Measurements from ENCODE around the gene ITLN1.

ITLN1 gene

GRCh38 chr1:160853754-160854153 is 31.2 kb downstream of the ITLN1 start:
- no peaks in the 10 kb centered on the region for H3K4me1 Mint-ChIP-seq
- no peaks in the 10 kb centered on the region for H3K9me3 Mint-ChIP-seq
- H3K36me3 Mint-ChIP-seq (ENCODE audit: low read depth), result no peaks in the 10 kb centered on the region
- H3K4me3 Mint-ChIP-seq, result no peak overlapping the region
- TF ChIP-seq, protein P1, sequence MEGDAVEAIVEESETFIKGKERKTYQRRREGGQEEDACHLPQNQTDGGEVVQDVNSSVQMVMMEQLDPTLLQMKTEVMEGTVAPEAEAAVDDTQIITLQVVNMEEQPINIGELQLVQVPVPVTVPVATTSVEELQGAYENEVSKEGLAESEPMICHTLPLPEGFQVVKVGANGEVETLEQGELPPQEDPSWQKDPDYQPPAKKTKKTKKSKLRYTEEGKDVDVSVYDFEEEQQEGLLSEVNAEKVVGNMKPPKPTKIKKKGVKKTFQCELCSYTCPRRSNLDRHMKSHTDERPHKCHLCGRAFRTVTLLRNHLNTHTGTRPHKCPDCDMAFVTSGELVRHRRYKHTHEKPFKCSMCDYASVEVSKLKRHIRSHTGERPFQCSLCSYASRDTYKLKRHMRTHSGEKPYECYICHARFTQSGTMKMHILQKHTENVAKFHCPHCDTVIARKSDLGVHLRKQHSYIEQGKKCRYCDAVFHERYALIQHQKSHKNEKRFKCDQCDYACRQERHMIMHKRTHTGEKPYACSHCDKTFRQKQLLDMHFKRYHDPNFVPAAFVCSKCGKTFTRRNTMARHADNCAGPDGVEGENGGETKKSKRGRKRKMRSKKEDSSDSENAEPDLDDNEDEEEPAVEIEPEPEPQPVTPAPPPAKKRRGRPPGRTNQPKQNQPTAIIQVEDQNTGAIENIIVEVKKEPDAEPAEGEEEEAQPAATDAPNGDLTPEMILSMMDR (IDR thresholded peaks at IDR 0.05; ENCODE audit: unreplicated experiment in 3 of 3), result no peak
- no peak overlapping the region for H3K27ac Mint-ChIP-seq
- H3K27me3 Mint-ChIP-seq (ENCODE audit: low read depth), result no peaks in the 10 kb centered on the region

- no peak overlapping the region for H3K4me3 Mint-ChIP-seq
- no peaks in the 10 kb centered on the region for H3K4me1 Mint-ChIP-seq
- H3K36me3 Mint-ChIP-seq (ENCODE audit: low read depth), result no peaks in the 10 kb centered on the region
- no peaks in the 10 kb centered on the region for H3K27me3 Mint-ChIP-seq (ENCODE audit: low read depth)
- TF ChIP-seq, protein P1 (IDR thresholded peaks at IDR 0.05; ENCODE audit: unreplicated experiment in 3 of 3), result no peak
- no peaks in the 10 kb centered on the region for H3K9me3 Mint-ChIP-seq
- no peak overlapping the region for H3K27ac Mint-ChIP-seq
These were observed 32.0 kb downstream of the ITLN1 start for GRCh38 chr1:160853014-160853413.

DNA sequence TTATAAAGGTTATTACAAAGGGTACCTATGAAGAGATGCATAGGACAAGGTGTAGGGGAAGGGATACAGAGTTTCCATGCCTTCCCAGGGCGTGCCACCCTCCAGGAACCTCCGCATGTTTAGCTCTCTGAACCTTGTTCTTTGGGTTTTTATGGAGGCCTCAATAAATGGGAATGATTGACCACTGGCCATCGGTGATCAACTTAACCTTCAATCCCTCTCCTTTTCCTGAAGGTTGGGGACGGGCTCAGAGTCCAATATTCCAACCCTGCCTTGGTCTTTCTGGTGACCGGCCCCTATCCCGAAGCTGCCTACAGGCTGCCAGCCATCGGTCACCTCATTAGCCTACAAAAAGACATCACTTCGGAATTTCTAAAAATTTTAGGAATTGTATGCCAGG is 34.0 kb downstream of the ITLN1 start:
- no peaks in the 10 kb centered on the region for H3K9me3 Mint-ChIP-seq
- no peak overlapping the region for H3K4me3 Mint-ChIP-seq
- no peaks in the 10 kb centered on the region for H3K4me1 Mint-ChIP-seq
- H3K36me3 Mint-ChIP-seq (ENCODE audit: low read depth), result no peaks in the 10 kb centered on the region
- H3K27ac Mint-ChIP-seq, result no peak overlapping the region
- TF ChIP-seq, protein P1 (IDR thresholded peaks at IDR 0.05; ENCODE audit: unreplicated experiment in 3 of 3), result no peak
- H3K27me3 Mint-ChIP-seq (ENCODE audit: low read depth), result no peaks in the 10 kb centered on the region

DNA sequence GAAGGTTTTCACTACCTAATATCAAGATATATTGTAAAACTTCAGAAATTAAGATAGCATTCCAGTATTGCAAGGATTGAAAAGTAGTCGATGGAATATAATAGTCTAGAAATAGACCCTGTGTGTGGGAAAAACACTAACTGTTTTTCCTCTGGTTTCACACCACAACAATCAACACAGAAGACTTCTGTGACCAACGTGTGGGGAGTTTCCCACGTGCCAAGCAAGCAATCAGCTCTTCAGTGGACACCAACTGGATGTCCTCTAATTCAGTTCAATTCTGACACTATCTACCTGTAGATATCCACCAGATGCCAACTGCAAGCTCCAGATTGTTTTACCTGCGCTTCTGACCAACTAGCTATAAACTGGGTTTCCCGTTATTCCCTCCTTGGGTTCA is 34.4 kb downstream of the ITLN1 start:
- H3K27me3 Mint-ChIP-seq (ENCODE audit: low read depth), result no peaks in the 10 kb centered on the region
- TF ChIP-seq, protein P1 (IDR thresholded peaks at IDR 0.05; ENCODE audit: unreplicated experiment in 3 of 3), result no peak
- H3K9me3 Mint-ChIP-seq, result no peaks in the 10 kb centered on the region
- no peaks in the 10 kb centered on the region for H3K36me3 Mint-ChIP-seq (ENCODE audit: low read depth)
- H3K4me1 Mint-ChIP-seq, result no peaks in the 10 kb centered on the region
- H3K27ac Mint-ChIP-seq, result no peak overlapping the region
- no peak overlapping the region for H3K4me3 Mint-ChIP-seq

DNA sequence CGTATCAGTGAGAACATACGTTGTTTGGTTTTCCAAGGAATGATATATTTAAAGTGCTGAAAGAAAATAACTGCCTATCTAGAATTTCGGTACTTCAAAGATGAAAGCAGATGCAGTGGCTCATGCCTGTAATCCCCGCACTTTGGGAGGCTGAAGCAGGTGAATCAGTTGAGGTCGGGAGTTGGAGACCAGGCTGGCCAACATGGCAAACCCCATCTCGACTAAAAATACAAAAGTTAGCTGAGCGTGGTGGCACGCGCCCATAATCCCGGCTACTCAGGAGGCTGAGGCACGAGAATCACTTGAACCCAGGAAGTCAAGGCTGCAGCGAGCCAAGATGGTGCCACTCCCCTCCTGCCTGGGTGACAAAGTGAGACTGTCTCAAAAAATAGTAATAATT is 38.7 kb downstream of the ITLN1 start:
- Mint-ChIP-seq H3K4me3 (no peak overlapping the region), H3K4me1 (no peaks in the 10 kb centered on the region), H3K27ac (no peak overlapping the region), H3K36me3 (ENCODE audit: low read depth) (no peaks in the 10 kb centered on the region), H3K9me3 (no peaks in the 10 kb centered on the region), H3K27me3 (ENCODE audit: low read depth) (no peaks in the 10 kb centered on the region)
- TF ChIP-seq, protein P1 (IDR thresholded peaks at IDR 0.05; ENCODE audit: unreplicated experiment in 3 of 3), result no peak

GRCh38 chr1:160844447-160845232 is 40.3 kb downstream of the ITLN1 start:
- H3K27ac Mint-ChIP-seq, result no peak overlapping the region
- no peak overlapping the region for H3K4me3 Mint-ChIP-seq
- no peaks in the 10 kb centered on the region for H3K4me1 Mint-ChIP-seq
- H3K36me3 Mint-ChIP-seq (ENCODE audit: low read depth), result no peaks in the 10 kb centered on the region
- TF ChIP-seq, protein P1 (IDR thresholded peaks at IDR 0.05; ENCODE audit: unreplicated experiment in 3 of 3), result no peak
- H3K27me3 Mint-ChIP-seq (ENCODE audit: low read depth), result no peaks in the 10 kb centered on the region
- no peaks in the 10 kb centered on the region for H3K9me3 Mint-ChIP-seq

Data from nephron (organoid).